HG02981 (cell line): ENCODE measurements around the gene SPACA7.

Source experiments
- ATAC-seq: cut with Tn5 transposase; IDR thresholded peaks from one replicate; pipeline ENCODE4 v1.9.1; 2021; ENCODE audit warnings: mild to moderate bottlenecking, moderate library complexity; ENCODE audit not compliant: unreplicated experiment

Gene SPACA7

GRCh38 chr13:112446867-112447266, 70.7 kb downstream of the SPACA7 start:
- ATAC-seq, result no peak

GRCh38 chr13:112447306-112447705, 71.2 kb downstream of the SPACA7 start:
- ATAC-seq, result no peak

GRCh38 chr13:112447761-112448603, 71.8 kb downstream of the SPACA7 start:
- no peak for ATAC-seq

- ATAC-seq, result no peak
These were observed 72.7 kb downstream of the SPACA7 start for GRCh38 chr13:112448621-112449544.

- no peak for ATAC-seq
These were observed 73.4 kb downstream of the SPACA7 start for GRCh38 chr13:112449545-112449930.

- ATAC-seq, result no peak
These were observed 74.2 kb downstream of the SPACA7 start for GRCh38 chr13:112450118-112450903.

GRCh38 chr13:112450904-112451240, 74.7 kb downstream of the SPACA7 start:
- no peak for ATAC-seq

GRCh38 chr13:112451512-112452379, 75.6 kb downstream of the SPACA7 start:
- ATAC-seq, result no peak

- no peak for ATAC-seq
These were observed 76.4 kb downstream of the SPACA7 start for GRCh38 chr13:112452380-112453206.

- ATAC-seq, result no peak
These were observed 77.2 kb downstream of the SPACA7 start for GRCh38 chr13:112453207-112453829.

- ATAC-seq, result no peak
These were observed 77.9 kb downstream of the SPACA7 start for GRCh38 chr13:112453874-112454647.

GRCh38 chr13:112454648-112455334, 78.6 kb downstream of the SPACA7 start:
- ATAC-seq, result no peak

GRCh38 chr13:112455476-112456059, 79.4 kb downstream of the SPACA7 start:
- ATAC-seq, result no peak

GRCh38 chr13:112456138-112457056, 80.2 kb downstream of the SPACA7 start:
- no peak for ATAC-seq

GRCh38 chr13:112457081-112457480, 80.9 kb downstream of the SPACA7 start:
- no peak for ATAC-seq

GRCh38 chr13:112457485-112457884, 81.3 kb downstream of the SPACA7 start:
- no peak for ATAC-seq
